ENCODE data around the gene WDR49.

Gene WDR49

DNA sequence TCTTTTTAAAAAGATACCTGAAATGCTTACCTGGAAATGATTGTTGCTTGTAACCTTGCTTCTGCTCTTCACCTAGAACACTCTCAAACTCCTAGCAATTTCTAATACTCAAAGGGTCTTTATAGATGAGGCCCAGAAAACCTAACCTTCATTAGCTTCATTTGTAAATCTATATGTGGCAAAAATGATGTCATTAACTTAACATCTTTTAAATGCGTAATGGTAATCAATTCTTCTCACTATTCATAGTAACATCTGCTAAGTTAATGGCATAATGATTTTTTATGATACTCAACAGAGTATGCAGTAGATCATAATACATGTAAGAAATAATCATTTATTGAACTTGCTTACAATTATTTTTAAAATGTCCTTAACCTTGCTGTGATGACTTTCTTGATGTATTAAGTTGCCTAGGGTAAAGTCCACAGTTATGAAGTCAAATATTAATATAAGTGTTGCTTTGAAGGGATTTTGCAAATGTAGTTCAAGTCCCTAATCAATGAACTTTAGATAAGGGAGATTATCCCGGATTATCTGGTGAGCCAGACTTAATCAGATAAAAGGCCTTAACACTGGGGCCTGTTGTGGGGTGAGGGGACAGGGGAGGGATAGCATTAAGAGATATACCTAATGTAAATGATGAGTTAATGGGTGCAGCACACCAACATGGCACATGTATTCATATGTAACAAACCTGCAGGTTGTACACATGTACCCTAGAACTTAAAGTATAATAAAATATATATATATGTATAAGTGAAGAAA, 169.8 kb downstream of the WDR49 start:
- DNase-seq = no peak

DNA sequence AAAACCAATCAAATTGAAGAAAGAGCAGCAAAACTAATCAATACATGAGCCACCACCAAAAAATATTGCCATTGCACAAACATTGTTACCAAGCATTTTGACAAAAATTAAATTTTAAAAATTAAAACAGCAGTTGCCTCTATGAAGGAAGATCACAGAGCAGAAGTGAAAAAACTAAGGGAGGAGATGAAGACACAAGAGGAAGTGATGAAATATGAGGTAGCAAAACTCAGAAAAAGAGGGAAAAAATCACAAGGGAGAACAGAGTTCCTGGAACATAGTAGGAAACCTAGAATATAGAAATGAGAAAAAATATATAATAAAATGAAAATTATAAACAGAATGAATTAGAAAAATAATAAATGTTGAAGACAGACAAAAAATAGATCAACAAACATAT, 172.6 kb downstream of the WDR49 start:
- no peak for DNase-seq

DNA sequence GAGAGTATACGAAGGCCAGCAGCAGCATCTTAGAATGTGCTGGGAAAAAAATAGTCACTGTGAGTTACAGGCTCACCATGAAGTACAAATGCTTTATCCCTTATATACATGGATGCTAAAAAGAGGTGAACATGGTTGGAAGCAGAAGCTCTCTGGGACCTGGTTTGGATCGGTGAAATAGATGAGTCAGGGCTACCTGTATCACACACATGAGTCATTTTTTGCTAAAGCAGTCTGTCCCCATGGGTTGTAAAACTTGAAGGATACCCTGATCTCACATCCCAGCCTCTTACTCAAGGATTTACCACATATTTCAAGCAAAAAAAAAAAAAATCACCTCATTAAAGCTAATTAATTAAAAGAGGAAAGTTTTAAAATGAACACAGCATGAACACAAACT, 173.0 kb downstream of the WDR49 start:
- DNase-seq = no peak

DNA sequence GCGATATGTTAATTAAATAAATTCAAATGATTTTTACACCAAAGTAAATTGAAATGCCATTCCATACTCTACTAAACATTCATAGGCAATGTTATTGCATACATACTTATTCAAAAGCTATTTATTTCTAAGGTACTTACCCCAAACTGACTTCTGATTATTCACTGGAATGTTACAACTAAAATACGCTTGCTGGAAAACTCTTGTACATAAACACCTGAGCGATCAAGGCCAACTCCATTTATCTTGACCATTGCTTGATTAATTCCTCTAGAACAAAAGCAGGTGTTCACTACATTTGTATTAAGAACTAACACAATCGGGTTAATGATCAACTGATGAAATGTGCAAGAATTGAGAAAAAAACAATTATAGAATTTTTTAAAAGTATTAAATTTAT, 179.9 kb downstream of the WDR49 start, which contains the start of gene SERPINI2:
Gene SERPINI2 (minus strand): TSS at position 180 of the 400 bp plus-strand sequence. CDS start 2,208 bp downstream, outside the sequence.
- DNase-seq = no peak

DNA sequence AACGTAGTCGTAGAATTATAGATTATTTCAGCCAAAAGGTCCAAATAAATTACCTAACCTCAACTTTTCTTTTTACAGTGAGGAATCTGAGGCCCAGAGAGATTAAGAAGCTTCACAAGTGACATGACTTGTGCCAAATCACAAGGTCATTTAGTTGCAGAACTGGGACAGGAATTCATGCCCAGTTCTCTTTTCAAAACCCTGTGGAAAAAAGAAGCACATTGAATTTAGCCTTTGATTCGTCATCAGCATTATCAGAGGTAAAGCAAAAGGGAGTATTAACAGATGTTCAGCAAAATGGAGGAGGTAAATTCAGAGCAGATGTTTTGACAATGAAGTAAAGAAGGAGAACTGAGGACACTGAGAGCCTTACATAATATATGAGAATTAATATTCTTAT, 184.4 kb downstream of the WDR49 start:
- DNase-seq = no peak

DNA sequence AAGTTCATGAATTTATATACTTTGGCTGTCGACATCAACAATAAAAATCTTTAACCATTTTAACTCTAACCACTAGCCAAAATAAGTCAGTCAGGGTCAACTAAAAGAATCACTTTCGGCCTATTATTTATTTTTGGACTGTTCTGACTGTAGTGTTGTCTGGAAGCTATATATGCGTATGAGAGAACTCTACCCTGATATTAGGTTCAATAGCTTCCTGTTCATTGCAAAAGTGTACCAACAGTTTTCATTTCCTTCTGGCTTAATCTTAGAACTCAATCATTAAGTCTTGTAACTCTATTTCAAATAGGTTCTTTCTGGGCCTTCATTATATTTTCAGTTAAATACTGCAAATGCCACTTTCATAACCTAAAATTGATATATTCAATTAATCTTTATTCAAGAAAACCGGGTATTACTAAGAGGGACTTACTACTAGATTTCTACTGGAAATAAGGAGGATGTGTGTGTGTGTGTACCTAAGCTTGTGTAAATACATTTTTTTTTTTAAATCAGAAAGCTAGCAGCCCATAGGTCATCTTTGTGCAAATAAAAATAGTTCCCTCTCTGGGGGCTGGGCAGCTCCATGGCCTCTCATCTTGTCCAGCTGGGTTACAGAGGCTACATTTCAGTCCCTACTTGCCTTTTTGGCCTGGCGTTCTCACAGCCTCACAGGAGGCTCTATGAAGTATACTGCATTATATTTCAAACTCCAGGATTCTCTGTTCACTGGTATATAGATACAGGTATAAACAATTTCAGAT, 185.7 kb downstream of the WDR49 start:
- no peak for DNase-seq

DNA sequence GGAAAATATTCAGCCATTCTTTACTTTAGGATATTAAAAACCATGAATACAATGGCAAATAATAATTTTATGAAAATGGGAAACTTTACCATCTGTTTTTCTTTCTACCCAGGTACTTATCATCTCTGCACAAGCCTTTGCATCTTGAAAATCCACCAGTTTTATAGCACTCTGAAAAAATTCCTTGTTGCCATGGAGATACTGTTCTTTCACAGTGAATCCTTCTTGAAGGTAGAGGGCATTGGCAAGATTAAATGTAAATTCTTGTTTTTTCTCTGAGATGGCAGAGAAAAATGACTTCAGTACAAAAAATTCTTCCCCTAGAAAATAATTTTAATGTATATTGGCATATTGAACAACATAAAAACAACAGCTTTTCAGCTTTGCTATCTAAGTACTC, 186.8 kb downstream of the WDR49 start:
- no peak for DNase-seq

DNA sequence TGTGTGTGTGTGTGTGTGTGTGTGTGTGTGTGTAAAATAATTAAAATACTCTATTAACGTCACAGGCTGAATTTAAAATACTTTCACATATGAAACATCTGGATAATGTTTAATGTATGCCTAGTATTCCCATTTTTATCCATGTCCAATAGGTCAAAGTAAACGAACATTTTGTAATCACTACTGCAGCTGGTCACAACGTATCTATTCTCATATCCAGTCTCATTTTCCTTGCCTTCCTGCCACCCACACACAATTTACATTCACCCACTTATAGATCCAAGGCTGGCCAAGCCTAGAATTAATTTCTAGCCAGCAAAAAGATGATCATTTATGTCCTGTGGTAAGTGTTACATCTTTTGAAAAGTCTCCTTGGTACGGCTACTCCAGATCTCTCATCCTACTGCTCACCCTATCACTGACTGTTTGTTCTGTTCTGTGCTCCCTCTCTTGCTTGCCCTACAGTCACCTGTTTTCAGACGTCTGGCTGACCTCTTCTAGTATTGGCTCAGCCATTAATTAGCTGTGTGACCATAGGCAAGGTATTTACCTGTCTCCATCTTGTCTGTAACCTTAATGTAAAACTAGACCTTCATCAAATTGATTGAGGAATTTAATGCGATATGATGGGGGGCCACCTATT, 197.5 kb downstream of the WDR49 start:
- no peak for DNase-seq

DNA sequence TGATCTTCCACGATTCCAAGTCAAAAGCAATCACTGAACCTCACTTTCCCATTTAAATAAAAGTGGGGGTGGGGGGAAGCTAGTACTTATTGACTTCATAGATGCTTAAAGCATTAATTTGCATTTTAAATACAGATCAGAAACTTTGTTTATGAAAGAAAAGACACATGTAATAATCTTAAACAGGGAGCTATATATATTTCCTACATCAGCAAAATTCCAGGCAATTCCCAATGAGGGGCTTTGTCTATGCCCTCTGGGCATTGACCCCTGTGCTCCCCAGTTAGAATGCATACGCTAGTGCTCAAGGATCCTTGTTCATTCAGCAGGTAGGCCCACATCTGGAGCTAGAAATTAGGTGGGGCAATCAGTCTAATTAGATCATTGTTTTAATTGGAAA, 199.9 kb downstream of the WDR49 start:
- no peak for DNase-seq

DNA sequence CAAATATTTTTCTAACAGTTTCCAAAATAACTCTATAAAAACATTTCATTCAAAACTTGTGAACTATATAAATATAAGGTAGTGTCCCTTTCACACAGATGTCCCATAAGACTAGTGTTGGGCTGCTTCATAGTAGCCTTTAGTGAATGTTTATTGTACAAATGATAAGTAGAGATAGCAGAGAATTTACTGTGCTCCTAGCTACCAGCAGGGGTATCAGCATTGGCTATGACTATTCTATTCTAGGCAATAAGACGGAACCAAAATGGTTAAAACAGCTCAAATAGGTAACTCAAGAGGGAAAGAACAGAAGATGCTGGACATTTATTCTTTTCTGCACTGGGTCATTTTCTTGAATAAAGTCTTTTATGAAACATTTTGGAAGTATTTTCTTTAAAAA, 202.5 kb downstream of the WDR49 start:
- no peak for DNase-seq

DNA sequence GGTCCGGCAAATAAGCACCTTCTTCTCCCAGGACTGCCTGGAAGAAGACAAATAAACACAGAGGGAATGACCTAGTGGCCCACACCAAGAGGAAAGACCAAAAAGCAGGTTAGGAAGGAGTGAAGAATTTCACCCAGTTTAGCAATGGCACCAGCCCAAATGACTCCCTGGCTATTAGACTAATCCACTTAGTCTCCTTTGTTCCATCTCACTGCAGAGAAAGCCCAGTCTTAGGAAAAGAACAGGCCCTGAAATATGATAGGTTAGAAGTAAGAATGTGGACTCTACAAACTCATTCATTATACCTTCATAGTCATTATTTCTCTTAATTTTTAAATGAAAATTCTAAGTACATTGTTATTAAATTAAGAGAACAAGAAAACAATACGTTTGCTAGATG, 203.1 kb downstream of the WDR49 start:
- DNase-seq = no peak

DNA sequence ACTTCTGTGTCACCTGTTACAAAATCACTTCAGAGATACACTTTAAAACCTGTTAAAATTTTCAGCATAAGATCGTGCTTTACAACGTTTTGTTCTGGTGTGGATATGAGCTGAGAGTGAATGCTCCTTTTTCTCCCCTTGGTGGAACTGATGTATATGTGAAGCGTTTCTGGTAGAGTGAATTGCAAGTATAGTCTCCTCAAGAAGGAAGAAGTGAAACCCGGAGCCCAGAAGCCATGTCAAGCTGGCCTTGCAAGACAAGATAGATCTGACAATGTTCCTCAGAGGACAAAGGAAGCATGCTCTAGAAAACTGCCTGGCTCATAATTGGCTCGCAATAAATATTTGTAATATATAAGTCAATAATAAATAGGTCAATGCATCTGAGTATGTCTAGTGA, 203.5 kb downstream of the WDR49 start:
- DNase-seq = no peak

DNA sequence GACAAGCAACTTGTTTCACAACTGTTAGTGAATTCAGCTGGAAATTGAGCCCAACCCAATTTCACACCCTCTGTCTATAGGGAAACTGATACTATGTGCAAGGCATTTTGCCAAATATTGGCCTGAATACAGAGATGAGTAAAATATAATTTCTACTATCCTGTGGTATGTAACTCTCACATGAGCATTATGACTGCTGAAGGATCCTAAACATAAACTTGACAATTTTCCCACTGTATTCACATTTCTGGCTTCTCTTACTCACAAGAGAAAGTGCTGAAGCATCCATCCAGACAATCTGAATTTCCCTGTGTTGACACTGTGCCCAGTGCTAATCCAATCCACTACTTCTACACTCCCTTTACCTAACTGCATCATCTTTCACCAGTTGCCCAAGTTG, 208.3 kb downstream of the WDR49 start:
- DNase-seq = no peak

DNA sequence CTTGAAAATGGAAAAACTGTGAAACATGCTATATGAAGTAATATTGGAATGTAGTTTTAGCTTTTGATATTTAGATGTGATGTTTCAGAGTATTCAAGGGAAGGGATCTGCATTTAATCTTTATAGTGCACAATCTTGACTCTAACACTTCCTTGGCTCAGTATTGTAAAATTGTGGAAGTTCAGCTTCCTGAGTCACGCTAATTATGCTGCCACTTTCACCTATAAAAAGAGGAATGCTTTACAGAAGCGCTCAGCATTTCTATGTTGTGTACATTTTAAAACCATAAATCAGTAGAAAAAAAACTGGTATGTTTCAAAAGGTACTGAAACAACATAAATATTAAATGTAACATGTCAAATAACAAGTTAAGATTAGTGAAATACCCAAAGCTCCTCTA, 212.5 kb downstream of the WDR49 start:
- DNase-seq = no peak

DNA sequence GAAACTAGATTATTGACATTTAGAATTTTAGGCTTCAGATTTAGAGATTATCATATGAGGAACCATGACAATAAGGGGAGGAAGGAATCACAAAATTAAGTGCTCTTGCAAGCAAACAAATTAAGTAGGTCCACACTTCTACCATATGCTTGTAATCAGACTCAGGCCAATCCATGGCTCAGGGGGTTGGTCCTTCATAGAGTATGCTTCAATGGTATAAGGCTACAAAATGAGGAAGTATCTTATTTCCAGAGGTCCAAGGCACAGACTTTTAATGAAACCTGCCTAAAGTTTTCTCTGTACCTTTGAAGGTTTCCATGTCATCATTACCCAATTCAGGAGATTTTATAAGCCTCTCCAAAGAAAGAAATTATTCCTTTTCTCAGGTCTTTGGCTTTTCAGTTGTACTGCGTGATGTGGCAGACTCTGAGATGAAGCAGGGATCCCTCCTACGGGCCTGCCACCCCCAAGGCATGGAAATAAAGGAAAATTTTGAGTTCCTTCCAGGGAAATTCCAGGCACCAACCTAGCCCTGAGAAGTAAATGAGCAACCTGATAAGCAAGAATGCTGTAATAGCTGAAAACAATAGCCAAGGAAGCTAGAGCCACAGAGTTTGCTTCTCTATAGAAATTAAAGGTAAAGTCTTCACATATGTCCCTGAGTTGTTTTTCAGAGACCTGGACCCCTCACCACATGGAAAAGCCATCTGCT, 216.2 kb downstream of the WDR49 start:
- DNase-seq = no peak

All from T1000 (cell line).